ELF-1 (cell line): ENCODE data around the gene IFI30.
A peak's percentile ranks its signal among the peaks of the same experiment; 100 is the strongest.

Source experiments
- DNase-seq: peaks from one replicate; pipeline ENCODE4 v3.0.0-alpha.2; 2016; ENCODE audit warnings: low read depth, low spot score

IFI30 gene

DNA sequence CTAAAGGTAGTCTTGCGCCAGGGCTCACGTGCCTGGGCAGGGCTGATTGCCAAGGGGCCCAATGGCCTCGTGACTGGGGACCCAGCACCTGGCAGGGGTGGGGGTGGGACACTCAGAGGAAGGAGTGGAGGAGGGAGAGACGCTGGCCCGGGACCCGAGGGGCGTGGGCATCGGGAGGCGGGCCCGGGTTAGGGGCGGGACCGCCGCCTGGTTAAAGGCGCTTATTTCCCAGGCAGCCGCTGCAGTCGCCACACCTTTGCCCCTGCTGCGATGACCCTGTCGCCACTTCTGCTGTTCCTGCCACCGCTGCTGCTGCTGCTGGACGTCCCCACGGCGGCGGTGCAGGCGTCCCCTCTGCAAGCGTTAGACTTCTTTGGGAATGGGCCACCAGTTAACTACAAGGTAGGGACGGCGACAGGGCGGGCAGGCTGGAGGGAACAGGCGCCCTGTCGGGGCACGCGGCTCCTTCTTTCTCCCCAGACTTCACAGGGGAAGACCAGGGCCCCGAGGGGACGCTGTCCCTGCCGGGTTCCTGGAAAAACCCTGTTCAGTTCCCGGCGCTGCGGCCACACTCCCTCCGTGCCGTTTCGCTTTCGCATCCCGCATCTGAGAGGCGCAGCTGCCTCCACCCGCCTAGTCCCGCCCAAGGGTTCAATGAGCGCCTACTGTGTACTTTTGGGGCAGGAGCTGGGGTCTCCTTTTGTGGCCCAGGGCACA is at the start of gene IFI30:
IFI30 (plus strand) TSS at position 242 of the 717 bp plus-strand sequence; CDS start at position 271, 29 bp downstream.
- DNase-seq, result peak; percentile 75

DNA sequence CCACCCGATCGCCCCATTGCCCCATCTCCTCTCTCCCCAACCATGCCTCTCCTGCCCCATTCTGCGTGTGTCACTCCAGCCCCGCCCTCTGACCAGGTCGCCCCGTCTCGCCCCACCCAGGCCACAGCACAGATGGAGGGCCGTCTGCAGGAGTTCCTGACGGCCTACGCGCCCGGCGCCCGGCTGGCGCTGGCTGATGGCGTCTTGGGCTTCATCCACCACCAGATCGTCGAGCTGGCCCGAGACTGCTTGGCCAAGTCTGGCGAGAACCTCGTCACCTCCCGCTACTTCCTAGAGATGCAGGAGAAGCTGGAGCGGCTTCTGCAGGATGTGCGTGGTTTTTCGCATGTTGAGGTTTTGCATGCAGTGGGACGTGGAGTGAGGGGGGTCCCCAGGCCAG is 49.8 kb upstream of the IFI30 start:
- no peak for DNase-seq

- no peak for DNase-seq
Observed at GRCh38 chr19:18126097-18126496, 47.5 kb upstream of the IFI30 start.

- DNase-seq, result no peak
Observed at GRCh38 chr19:18128044-18128443, 45.6 kb upstream of the IFI30 start.

DNA sequence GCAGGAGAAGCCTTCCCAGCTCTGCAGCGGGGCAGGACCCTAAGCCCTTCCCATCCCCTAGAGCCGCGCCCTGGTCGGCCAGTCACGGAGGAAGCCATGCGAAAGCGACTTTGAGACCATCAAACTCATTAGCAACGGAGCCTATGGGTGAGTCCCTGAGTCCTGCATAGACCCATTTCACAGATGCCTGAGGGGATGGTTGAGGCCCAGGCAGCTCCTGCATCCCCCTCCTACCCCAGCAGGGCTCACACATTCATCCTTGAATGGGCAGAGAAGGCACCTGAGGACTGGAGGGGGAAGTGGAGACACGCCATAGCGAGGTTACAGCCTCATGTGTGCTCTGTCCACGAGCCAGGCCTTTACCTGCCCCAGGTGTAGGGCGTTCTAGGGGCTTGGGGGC is 44.8 kb upstream of the IFI30 start:
- DNase-seq, result no peak

DNA sequence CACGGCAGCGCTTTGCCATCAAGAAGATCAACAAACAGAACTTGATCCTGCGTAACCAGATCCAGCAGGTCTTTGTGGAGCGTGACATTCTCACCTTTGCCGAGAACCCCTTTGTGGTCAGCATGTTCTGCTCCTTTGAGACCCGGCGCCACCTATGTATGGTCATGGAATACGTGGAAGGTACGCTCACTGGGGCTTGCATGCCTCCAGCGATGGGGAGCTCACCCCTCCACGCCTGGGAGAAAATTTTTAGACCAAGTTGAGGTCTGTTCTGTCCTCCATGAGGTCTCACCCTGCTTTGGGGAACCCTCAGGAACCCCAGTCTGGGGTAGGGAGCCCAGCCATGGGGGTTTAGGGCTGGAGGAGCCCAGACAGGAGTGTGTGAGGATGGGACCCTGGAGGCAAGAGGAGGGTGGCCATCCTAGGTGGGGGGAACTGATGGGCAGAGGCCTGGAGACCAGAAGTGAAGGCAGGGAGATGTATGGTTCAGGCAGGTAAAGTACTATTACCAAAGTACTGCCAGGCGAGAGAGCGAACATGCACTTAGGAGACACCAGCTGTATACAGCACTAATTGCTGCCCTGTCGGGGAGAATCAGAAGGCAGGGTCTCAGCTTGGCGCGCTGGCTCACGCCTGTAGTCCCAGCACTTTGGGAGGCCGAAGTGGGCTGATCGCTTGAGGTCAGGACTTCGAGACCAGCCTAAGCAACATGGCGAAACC is 42.9 kb upstream of the IFI30 start:
- no peak for DNase-seq

GRCh38 chr19:18131841-18132596 is 41.6 kb upstream of the IFI30 start:
- peak; percentile 33 for DNase-seq

GRCh38 chr19:18135712-18136584 is 37.7 kb upstream of the IFI30 start:
- DNase-seq, result no peak

GRCh38 chr19:18137242-18137641 is 36.4 kb upstream of the IFI30 start:
- no peak for DNase-seq

- no peak for DNase-seq
Observed at GRCh38 chr19:18137657-18138339, 35.8 kb upstream of the IFI30 start.

- no peak for DNase-seq
Observed at GRCh38 chr19:18140473-18140872, 33.1 kb upstream of the IFI30 start.

DNA sequence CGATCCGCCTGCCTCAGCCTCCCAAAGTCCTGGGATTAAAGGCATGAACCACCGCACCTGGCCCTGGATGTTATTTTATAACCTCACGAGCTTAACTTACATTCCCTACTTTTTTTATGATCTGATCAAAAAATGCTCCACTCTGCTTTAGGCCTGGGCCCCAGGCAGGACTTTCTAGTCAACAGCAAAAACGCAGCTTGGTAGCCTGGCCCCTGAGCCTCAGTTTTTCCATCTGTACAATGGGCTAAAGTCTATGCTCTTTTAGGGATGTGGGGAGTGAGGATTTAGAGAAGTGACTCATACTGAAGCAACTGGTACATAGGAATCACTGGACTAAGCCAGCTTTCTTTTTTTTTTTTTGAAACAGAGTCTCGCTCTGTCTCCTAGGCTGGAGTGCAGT is 32.6 kb upstream of the IFI30 start:
- DNase-seq, result no peak

DNA sequence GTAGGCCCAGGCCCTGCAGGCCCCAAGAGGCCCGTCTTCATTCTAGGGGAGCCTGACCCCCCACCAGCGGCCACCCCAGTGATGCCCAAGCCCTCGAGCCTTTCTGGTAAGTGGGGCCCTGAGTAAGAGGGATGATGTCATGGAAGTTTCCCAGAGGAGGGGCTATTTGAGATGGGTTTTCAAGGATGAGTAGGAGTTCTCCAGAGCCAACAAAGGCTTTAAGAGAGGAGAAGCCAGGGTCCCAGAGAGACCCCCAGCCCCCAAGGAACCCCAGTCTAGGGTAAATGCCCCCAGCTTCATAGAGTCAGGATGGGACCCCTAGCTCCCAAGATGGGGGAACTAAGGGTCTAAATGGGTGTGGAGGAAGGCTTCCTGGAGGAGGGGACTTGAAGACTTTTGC is 29.7 kb upstream of the IFI30 start:
- DNase-seq, result no peak

GRCh38 chr19:18144361-18144760 is 29.3 kb upstream of the IFI30 start:
- no peak for DNase-seq

DNA sequence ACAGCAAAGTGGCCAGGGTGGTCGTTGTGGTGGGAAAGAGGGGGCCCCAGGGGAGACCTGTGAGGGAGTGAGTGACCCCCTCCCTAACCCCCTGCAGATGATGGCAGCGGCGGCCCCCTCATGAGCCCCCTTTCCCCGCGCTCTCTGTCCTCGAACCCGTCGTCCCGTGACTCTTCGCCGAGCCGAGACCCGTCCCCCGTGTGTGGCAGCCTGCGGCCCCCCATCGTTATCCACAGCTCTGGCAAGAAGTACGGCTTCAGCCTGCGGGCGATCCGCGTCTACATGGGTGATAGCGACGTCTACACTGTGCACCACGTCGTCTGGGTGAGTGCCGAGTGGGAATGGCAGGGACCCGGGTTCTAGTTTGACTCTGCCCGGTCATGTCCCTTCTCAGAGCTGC is 28.7 kb upstream of the IFI30 start:
- no peak for DNase-seq

DNA sequence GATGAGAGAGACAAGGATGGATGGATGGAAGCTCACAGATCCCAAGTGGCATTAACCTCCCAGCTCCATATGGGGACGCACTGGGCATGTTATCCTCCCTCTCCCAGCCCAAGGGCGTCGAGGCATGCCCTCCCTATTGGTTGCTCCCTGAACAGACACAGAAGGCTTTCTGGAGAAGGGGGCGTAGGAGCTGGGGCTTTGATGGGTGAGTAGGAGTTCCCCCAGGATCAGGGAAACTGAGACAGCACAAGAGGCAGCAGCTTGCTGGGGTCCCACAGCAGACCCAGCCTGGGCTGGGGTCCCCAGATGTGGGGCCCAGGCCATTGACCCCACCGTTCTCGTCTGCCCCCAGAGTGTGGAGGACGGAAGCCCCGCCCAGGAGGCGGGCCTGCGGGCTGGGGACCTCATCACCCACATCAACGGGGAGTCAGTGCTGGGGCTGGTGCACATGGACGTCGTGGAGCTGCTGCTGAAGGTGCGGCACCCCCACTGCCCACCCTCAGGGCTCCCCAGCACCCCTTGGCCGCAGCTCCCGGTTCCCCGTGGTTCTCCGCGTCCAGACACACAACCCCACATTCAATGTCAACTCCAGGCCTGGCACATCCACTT is 28.1 kb upstream of the IFI30 start:
- DNase-seq, result no peak

- no peak for DNase-seq
Observed at GRCh38 chr19:18147396-18147795, 26.2 kb upstream of the IFI30 start.

GRCh38 chr19:18149596-18149975 is 24.0 kb upstream of the IFI30 start:
- no peak for DNase-seq

DNA sequence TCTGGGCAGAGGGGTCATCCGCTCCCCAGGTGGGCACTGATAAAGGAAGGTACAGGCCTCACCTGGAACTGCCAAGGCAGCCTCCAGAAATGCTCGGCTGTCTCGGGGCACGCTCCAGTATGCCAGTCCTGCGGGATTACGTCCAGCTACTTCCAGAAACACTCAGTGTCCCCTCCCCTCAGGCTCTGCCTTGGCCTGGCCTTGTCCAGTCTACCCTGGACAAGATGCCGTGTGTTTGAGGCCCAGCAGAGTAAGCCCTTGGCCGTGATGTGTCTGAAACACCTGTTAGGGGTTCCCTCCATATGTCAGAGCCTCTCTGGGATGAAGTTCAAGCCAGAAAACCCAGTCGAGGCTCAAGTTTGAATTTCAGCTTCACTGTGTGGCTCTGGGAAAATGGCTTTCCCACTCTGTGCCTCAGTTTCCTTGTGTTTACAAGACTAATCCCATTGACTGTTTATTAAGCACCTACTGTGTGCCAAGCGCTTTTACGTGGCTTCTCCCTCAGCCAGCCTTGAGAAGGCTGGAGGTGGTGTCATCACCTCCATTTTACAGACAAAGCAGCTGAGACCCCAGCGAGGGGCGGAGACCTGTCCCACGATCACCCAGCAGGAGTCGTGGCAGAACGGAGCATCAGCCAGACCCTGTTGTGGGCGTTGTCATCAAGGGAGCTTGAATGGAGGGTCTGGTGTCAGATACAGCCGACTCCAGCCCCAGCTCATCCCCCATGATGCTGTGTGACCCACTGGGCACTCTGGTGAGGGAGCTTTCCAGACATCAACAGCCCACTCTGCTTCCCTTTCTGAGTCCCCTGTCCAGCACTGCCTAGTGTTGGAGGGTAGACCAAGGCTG is 22.6 kb upstream of the IFI30 start:
- DNase-seq, result peak; percentile 31

DNA sequence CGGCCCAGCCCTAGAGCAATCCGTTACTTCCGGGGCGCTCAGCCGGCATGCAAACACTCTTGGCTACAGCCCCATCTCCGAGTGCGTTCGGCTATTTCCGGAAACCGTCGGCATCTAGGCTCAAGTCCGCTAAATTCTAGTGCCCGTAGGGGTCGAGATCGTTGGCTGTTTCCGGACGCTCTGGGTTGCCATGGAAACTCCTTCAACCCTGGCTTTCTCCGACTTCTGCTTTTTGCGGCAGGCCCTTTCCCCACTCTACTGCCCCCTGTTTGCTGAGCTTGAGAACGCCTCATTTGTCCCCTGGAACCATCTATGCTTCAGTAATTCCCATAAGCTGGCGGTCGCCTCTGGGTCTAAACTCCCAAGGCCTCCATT is 21.2 kb upstream of the IFI30 start:
- peak; percentile 100 for DNase-seq
